NCI-H2171 (cell line): ENCODE results near the gene MRFAP1L1.

Experiments used
- DNase-seq: peaks from one replicate; lab custom pipeline; 2025; lab: John Stamatoyannopoulos, UW

Gene MRFAP1L1

DNA sequence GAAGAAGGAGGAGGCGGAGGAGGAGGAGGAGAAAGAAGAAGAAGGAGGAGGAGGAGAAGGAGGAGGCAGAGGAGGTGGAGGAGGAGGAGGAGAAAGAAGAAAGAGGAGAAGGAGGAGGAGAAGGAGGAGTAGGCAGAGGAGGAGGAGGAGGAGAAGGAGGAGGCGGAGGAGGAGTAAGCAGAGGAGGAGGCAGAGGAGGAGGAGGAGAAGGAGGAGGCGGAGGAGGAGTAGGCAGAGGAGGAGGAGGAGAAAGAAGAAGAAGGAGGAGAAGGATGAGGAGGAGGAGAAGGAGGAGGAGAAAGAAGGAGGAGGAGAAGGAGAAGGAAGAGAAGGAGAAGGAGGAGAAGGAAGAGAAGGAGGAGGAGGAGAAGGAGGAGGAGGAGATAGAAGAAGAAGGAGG is 49.2 kb downstream of the MRFAP1L1 start:
- no peak for DNase-seq

DNA sequence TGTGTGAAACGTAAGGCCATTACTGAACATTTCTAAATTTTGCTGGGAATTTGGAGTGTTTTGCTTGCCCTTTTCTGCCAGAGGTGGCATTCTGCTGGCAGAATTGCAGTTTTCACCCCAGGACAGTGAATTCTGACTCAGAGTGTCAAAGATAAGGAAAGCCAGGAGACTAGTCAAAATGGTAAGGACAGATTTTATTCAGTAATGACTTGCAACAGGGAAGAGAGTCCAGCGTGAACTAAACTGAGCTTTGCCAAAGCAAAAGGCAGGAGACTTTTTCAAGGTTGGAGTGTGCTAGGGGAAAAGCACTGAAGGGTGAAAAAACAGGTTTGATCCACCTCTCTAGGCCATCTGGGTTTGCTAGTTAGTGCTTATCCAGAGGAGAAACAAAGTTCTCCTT is 49.8 kb downstream of the MRFAP1L1 start:
- no peak for DNase-seq

DNA sequence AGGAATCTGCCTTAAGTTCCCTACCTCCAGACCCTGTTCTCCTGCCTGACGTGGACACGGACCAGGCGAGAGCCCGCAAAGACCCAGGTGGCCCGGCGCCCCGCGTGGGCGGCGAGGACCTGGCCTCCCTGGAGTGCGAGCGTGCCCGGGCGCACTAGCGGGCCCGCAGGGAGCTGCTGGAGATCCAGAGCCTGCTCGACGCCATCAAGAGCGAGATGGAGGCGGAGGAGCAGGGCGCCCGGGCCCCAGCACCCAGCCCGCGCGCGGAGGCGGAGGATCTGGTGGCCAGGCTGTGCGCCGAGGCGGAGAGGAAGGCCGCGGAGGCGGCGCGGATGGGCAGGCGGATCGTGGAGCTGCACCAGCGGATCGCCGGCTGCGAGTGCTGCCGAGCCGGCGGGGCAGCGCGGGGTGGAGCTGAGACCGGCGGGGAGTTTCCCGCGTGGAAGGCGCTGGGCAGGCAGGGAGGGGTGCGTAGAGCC is 51.0 kb downstream of the MRFAP1L1 start:
- no peak for DNase-seq

DNA sequence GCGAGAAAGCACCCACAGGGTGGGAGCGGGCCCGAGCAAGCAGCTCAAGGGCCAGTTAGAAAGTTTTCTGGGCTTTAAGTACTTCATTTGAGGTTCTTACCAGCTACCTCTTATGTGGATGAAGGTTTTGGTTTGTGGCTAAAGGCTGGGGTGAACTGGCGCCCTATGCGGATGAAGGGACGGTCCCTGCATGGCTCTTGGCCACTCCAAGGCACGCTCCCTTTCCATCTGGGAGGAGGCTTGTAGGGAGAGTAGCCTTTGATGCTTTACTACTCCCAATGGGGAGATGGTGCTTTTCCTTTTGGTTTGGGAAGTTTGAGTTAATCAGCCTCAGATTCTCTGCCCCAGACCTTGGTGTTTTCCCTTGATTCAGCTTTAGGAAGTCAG is 51.5 kb downstream of the MRFAP1L1 start:
- DNase-seq = no peak
